DOHH2 (cell line): ENCODE data around the gene MYF5.

ENCODE experiments used
- H3F3A ChIP-seq: fragments of 200-600 bp; sonication (generic), shearing (Covaris generic); 2 replicates; pipeline ENCODE4 v1.6.0; 2016; ENCODE audit warnings: antibody characterized with exemption, mild to moderate bottlenecking; ENCODE audit not compliant: control insufficient read depth, insufficient read depth
- H3K27ac ChIP-seq: fragments of 200-600 bp; sonication (generic); 2 replicates; pipeline ENCODE4 v1.5.1; 2014; ENCODE audit warnings: low read depth, mild to moderate bottlenecking, low read length, moderate library complexity
- H3K27me3 ChIP-seq: fragments of 200-600 bp; sonication (generic); 2 replicates; pipeline ENCODE4 v1.6.1; 2014; ENCODE audit warnings: mild to moderate bottlenecking, low read length, mixed read lengths; ENCODE audit not compliant: control insufficient read depth
- H3K36me3 ChIP-seq: fragments of 200-600 bp; sonication (generic); 2 replicates; pipeline ENCODE4 v1.6.1; 2014; ENCODE audit warnings: mild to moderate bottlenecking, low read length, moderate library complexity, mixed read lengths; ENCODE audit not compliant: control insufficient read depth
- H3K4me1 ChIP-seq: fragments of 200-600 bp; sonication (generic); 2 replicates; pipeline ENCODE4 v1.6.1; 2014; ENCODE audit warnings: mild to moderate bottlenecking, low read length, mixed read lengths; ENCODE audit not compliant: control insufficient read depth
- H3K4me2 ChIP-seq: fragments of 200-600 bp; sonication (generic); 2 replicates; pipeline ENCODE4 v1.6.0; 2014; ENCODE audit warnings: mild to moderate bottlenecking, low read length, moderate library complexity
- H3K4me3 ChIP-seq: fragments of 200-600 bp; sonication (generic); 2 replicates; pipeline ENCODE4 v1.5.1; 2014; ENCODE audit warnings: mild to moderate bottlenecking, low read length, mixed read lengths
- H3K79me2 ChIP-seq: fragments of 200-600 bp; sonication (generic); 2 replicates; pipeline ENCODE4 v1.6.1; 2014; ENCODE audit warnings: mild to moderate bottlenecking, low read length, mixed read lengths; ENCODE audit not compliant: control insufficient read depth
- H3K9me2 ChIP-seq: fragments of 200-600 bp; sonication (generic); replicated peaks from 2 replicates; pipeline ENCODE4 v1.6.1; 2014; ENCODE audit warnings: mild to moderate bottlenecking, low read length, mixed read lengths; ENCODE audit not compliant: control insufficient read depth
- H3K9me3 ChIP-seq: fragments of 200-600 bp; sonication (generic); 2 replicates; pipeline ENCODE4 v1.6.1; 2014; ENCODE audit warnings: antibody characterized with exemption, low read length, mixed read lengths; ENCODE audit not compliant: control insufficient read depth, insufficient read depth
- H4K20me1 ChIP-seq: fragments of 200-600 bp; sonication (generic); 2 replicates; pipeline ENCODE4 v1.6.0; 2014; ENCODE audit warnings: low read depth, mild to moderate bottlenecking, antibody characterized with exemption, low read length, moderate library complexity; ENCODE audit not compliant: control insufficient read depth, insufficient read depth
- CTCF ChIP-seq: fragments of 200-600 bp; sonication (generic); IDR thresholded peaks from one replicate; pipeline ENCODE4 v1.5.1; 2014; ENCODE audit warnings: antibody characterized with exemption, mild to moderate bottlenecking, low read depth, low read length; ENCODE audit not compliant: poor library complexity, severe bottlenecking
- EZH2phosphoT487 ChIP-seq: fragments of 200-600 bp; sonication (generic); IDR thresholded peaks from 2 replicates; pipeline ENCODE4 v1.6.1; 2017; ENCODE audit warnings: borderline replicate concordance, mild to moderate bottlenecking, antibody characterized with exemption, low read length, moderate library complexity, mixed read lengths

Gene MYF5

DNA sequence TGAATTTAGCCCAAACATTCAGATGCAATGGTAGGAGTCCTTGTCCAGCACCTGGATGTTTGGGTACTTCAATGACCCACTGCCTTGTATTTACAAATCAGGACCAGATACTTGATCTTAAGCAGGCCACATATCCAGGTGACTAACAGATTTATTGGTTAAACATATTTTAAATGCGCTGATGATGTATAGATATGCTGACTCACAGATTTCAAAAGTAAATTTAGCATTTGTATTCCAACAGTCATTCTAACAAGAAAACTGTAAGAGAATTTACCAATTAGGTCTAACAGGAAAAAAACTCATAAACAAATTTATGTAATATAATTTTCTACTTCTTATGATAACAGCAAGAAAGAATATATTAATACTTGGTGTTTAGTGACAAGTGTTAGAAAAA lies 38.7 kb upstream of the MYF5 start:
- Histone ChIP-seq H4K20me1 (no peaks in the 10 kb centered on the region), H3F3A (no peaks in the 10 kb centered on the region), H3K4me2 (no peak overlapping the region), H3K79me2 (no peaks in the 10 kb centered on the region), H3K36me3 (no peaks in the 10 kb centered on the region), H3K9me3 (no peaks in the 10 kb centered on the region), H3K9me2 (no peaks in the 10 kb centered on the region), H3K4me1 (no peaks in the 10 kb centered on the region), H3K27me3 (no peaks in the 10 kb centered on the region), H3K4me3 (no peak overlapping the region), H3K27ac (no peak overlapping the region)
- TF ChIP-seq CTCF (no peak), EZH2phosphoT487 (no peak)

- Histone ChIP-seq H3K79me2 (no peaks in the 10 kb centered on the region), H3K27ac (no peak overlapping the region), H3K4me2 (no peak overlapping the region), H3K4me3 (no peak overlapping the region), H3K36me3 (no peaks in the 10 kb centered on the region), H3K9me3 (0 out of 2 replicates have a peak, but pooled peaks cover 3% of the 10 kb centered on the region), H3K27me3 (no peaks in the 10 kb centered on the region), H4K20me1 (no peaks in the 10 kb centered on the region), H3F3A (no peaks in the 10 kb centered on the region), H3K4me1 (no peaks in the 10 kb centered on the region), H3K9me2 (no peaks in the 10 kb centered on the region)
- no peak for TF ChIP-seq EZH2phosphoT487
- TF ChIP-seq CTCF = no peak
Measured at GRCh38 chr12:80679346-80680131, 37.2 kb upstream of the MYF5 start.

DNA sequence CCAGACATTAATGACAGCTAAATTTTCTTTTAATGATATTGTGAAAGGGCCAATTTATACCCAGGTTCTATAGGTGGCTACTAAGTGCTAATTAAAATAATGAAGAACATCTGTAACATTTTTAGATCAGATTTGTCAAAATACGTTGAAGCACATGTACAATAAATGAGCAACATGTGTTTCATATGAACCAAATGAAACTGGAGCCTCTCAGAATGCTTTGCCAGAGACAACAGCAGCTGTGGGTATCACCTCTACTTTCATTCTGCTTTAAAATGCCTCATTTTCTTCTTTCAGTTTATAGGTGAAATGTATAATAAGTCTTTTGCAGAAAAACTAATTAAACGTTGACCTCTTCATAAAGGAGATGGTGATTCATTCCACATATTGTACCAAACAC lies 35.4 kb upstream of the MYF5 start:
- H3K27me3 ChIP-seq = no peaks in the 10 kb centered on the region
- no peaks in the 10 kb centered on the region for H3K9me2 ChIP-seq
- no peaks in the 10 kb centered on the region for H3K36me3 ChIP-seq
- H3F3A ChIP-seq = no peaks in the 10 kb centered on the region
- H4K20me1 ChIP-seq = no peaks in the 10 kb centered on the region
- TF ChIP-seq EZH2phosphoT487 (no peak), CTCF (no peak)
- H3K4me1 ChIP-seq = no peaks in the 10 kb centered on the region
- no peak overlapping the region for H3K4me3 ChIP-seq
- H3K9me3 ChIP-seq = 0 out of 2 replicates have a peak, but pooled peaks cover 3% of the 10 kb centered on the region
- no peaks in the 10 kb centered on the region for H3K79me2 ChIP-seq
- no peak overlapping the region for H3K4me2 ChIP-seq
- H3K27ac ChIP-seq = no peak overlapping the region
